ENCODE data around the gene CAPN3.

Gene CAPN3

GRCh38 chr15:42401544-42402454, 42.5 kb downstream of the CAPN3 start:
- no peak for DNase-seq

GRCh38 chr15:42402455-42403205, 43.3 kb downstream of the CAPN3 start:
- DNase-seq: no peak

GRCh38 chr15:42403389-42403788, 44.1 kb downstream of the CAPN3 start:
- DNase-seq: no peak

- no peak for DNase-seq
These were observed 45.3 kb downstream of the CAPN3 start for GRCh38 chr15:42404461-42405235.

- DNase-seq: no peak
These were observed 46.7 kb downstream of the CAPN3 start for GRCh38 chr15:42405863-42406482.

- no peak for DNase-seq
These were observed 48.9 kb downstream of the CAPN3 start for GRCh38 chr15:42408178-42408577.

- no peak for DNase-seq
These were observed 49.7 kb downstream of the CAPN3 start for GRCh38 chr15:42409011-42409410.

GRCh38 chr15:42411884-42412283, 52.6 kb downstream of the CAPN3 start:
- DNase-seq: no peak

GRCh38 chr15:42413920-42414319, 54.6 kb downstream of the CAPN3 start:
- no peak for DNase-seq

GRCh38 chr15:42419369-42419768, 60.1 kb downstream of the CAPN3 start:
- DNase-seq: no peak

- DNase-seq: no peak
These were observed 62.1 kb downstream of the CAPN3 start for GRCh38 chr15:42421376-42421775.

GRCh38 chr15:42427429-42428223, 68.3 kb downstream of the CAPN3 start:
- DNase-seq: no peak

- DNase-seq: no peak
These were observed 85.2 kb downstream of the CAPN3 start for GRCh38 chr15:42444415-42445063.

- no peak for DNase-seq
These were observed 86.2 kb downstream of the CAPN3 start for GRCh38 chr15:42445551-42445950.

- no peak for DNase-seq
These were observed 88.3 kb downstream of the CAPN3 start for GRCh38 chr15:42447599-42447998.

GRCh38 chr15:42448281-42448680, 89.0 kb downstream of the CAPN3 start:
- no peak for DNase-seq

- DNase-seq: no peak
These were observed 90.6 kb downstream of the CAPN3 start for GRCh38 chr15:42449770-42450424.

- no peak for DNase-seq
These were observed 91.1 kb downstream of the CAPN3 start for GRCh38 chr15:42450425-42450790.

GRCh38 chr15:42453826-42454225, 94.5 kb downstream of the CAPN3 start:
- DNase-seq: no peak

GRCh38 chr15:42456531-42456930, 97.2 kb downstream of the CAPN3 start:
- DNase-seq: no peak

- no peak for DNase-seq
These were observed 97.7 kb downstream of the CAPN3 start for GRCh38 chr15:42456971-42457370.
